GM04504 (cell line): ENCODE measurements around the gene ARID3A.
"Not testable (repeated sequence)": the region's sequence is repeated elsewhere in the genome, so short reads cannot be mapped to it uniquely, and the experiment has no call there.

ENCODE experiments used
- DNase-seq: peaks from one replicate; pipeline ENCODE4 v3.0.0-alpha.2; 2012; ENCODE audit warnings: low read depth

The ARID3A gene

GRCh38 chr19:1017906-1018305 lies 92.1 kb downstream of the ARID3A start:
- no peak for DNase-seq

GRCh38 chr19:1018393-1018792 lies 92.6 kb downstream of the ARID3A start:
- DNase-seq = no peak

- DNase-seq = no peak
Observed at GRCh38 chr19:1018932-1019615, 93.2 kb downstream of the ARID3A start.

- no peak for DNase-seq
Observed at GRCh38 chr19:1019616-1019961, 93.8 kb downstream of the ARID3A start.

- DNase-seq = no peak
Observed at GRCh38 chr19:1019980-1020867, 94.4 kb downstream of the ARID3A start.

GRCh38 chr19:1020868-1021425 lies 95.1 kb downstream of the ARID3A start, which contains the start of gene TMEM259:
Gene TMEM259 (minus strand): TSS chr19:1021123. CDS start chr19:1020996, 127 bp downstream.
- peak; percentile 94 for DNase-seq

- not testable (repeated sequence) for DNase-seq
Observed at GRCh38 chr19:1023883-1024188, 98.0 kb downstream of the ARID3A start.

GRCh38 chr19:1025080-1025479 lies 99.2 kb downstream of the ARID3A start:
- not testable (repeated sequence) for DNase-seq
